ENCODE results near the gene ANKRD50. TPM values are rescaled to one million over a fixed set of nuclear protein-coding genes. Genes with fewer than 3 reads are reported as not detected.

ANKRD50 gene
- total RNA-seq, 3 donors from 2014 or later, result 8.2 to 16.7 (median 11.0) TPM

DNA sequence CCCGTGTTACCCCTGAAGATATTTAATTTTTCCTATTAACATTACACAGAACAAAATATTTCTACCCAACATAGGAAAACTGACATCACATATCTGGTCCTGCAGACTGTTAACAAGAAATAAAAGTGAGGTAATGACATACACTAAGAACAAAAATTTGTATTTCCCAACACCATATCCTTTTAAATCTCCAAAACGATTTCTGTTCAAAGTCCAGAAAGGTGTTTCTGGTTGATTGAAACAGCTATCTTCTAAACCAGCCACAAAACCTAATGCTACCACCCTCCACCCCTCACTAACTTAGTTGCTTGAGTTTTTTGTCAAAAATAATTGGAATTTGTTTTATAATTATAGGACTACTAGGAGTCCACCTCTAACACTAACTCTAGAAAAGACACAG lies 7.1 kb downstream of the ANKRD50 start:
- DNase-seq (no peak), ATAC-seq (no peak)
- Histone ChIP-seq H3K9me3 (no peaks in the 10 kb centered on the region), H3K4me3 (no peak overlapping the region), H3K4me1 (ENCODE audit: low read depth) (no peaks in the 10 kb centered on the region), H3K36me3 (ENCODE audit: low read depth) (no peaks in the 10 kb centered on the region)
- intact Hi-C loops (cut with DNase I, micrococcal nuclease), result no loop called here
- TF ChIP-seq, protein P1, sequence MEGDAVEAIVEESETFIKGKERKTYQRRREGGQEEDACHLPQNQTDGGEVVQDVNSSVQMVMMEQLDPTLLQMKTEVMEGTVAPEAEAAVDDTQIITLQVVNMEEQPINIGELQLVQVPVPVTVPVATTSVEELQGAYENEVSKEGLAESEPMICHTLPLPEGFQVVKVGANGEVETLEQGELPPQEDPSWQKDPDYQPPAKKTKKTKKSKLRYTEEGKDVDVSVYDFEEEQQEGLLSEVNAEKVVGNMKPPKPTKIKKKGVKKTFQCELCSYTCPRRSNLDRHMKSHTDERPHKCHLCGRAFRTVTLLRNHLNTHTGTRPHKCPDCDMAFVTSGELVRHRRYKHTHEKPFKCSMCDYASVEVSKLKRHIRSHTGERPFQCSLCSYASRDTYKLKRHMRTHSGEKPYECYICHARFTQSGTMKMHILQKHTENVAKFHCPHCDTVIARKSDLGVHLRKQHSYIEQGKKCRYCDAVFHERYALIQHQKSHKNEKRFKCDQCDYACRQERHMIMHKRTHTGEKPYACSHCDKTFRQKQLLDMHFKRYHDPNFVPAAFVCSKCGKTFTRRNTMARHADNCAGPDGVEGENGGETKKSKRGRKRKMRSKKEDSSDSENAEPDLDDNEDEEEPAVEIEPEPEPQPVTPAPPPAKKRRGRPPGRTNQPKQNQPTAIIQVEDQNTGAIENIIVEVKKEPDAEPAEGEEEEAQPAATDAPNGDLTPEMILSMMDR (IDR thresholded peaks at IDR 0.05), result no peak

DNA sequence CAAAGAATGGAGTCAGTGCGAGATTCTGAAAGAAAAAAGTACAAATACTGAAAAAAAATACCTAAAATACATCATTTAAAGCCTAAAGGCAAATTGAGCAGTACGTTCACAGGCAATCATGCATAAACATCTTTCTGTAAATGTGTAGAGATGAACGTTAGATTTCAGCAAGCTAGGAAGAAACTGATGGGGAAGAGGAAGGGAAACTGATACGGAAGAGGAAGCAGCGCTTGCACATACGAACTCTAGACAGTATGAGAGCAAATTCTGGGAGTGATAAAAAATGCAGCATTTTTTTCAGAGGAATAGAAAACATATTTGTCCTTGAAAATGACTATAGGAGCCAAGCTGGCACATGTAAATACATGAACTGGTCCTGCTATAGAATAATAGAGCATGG lies 9.4 kb downstream of the ANKRD50 start:
- ATAC-seq (no peak), DNase-seq (no peak)
- intact Hi-C loops (cut with DNase I, micrococcal nuclease), result no loop called here
- Histone ChIP-seq H3K36me3 (ENCODE audit: low read depth) (no peaks in the 10 kb centered on the region), H3K4me1 (ENCODE audit: low read depth) (no peaks in the 10 kb centered on the region), H3K9me3 (no peaks in the 10 kb centered on the region), H3K4me3 (no peak overlapping the region)
- TF ChIP-seq, protein P1 (IDR thresholded peaks at IDR 0.05), result no peak

DNA sequence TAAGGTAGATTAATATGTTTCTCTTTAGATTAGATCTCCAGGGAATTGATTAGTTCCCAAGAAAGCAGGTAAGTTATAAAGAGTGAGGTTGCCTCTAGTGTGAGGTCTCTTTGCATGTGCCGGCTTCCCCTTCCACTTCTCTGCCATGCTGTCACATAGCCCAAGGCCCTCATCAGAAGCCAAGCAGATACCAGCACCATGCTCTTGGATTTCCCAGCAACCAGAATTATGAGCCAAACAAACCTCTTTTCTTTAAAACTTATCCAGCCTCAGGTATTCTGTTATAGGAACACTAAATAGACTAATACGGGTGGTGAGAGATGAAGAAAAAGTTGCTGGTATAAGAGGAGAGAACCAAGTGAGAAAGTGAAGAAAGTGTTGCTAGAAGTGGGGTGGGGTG lies 15.1 kb downstream of the ANKRD50 start:
- no peak for ATAC-seq
- intact Hi-C loops (cut with DNase I, micrococcal nuclease), result no loop called here
- H3K36me3 ChIP-seq (ENCODE audit: low read depth), result no peaks in the 10 kb centered on the region
- no peaks in the 10 kb centered on the region for H3K4me1 ChIP-seq (ENCODE audit: low read depth)
- TF ChIP-seq, protein P1 (IDR thresholded peaks at IDR 0.05), result no peak
- no peak overlapping the region for H3K4me3 ChIP-seq
- no peak for DNase-seq
- H3K9me3 ChIP-seq, result peaks cover 6% of the 10 kb centered on the region

DNA sequence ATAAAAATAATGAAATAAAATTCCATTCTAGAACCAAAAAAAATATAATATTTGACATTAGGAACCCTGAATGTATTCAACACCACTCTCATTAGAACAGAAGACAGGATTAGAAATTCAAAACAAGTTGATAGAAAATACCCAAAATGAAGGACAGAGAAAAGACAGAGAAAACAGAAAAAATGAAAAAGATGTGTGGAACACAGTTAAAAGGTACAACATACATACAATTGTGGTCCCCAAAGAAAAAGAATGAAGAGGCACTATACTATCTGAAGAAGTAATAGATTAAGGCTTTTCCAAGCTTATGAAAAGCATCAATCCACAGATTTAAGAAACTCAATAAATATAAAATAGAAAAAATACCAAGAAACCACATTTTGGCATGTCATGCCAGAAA lies 16.4 kb downstream of the ANKRD50 start:
- Histone ChIP-seq H3K36me3 (ENCODE audit: low read depth) (no peaks in the 10 kb centered on the region), H3K4me1 (ENCODE audit: low read depth) (no peaks in the 10 kb centered on the region), H3K9me3 (peaks cover 6% of the 10 kb centered on the region), H3K4me3 (no peak overlapping the region)
- no peak for ATAC-seq
- no peak for DNase-seq
- TF ChIP-seq, protein P1 (IDR thresholded peaks at IDR 0.05), result no peak
- intact Hi-C loops (cut with DNase I, micrococcal nuclease), result no loop called here

DNA sequence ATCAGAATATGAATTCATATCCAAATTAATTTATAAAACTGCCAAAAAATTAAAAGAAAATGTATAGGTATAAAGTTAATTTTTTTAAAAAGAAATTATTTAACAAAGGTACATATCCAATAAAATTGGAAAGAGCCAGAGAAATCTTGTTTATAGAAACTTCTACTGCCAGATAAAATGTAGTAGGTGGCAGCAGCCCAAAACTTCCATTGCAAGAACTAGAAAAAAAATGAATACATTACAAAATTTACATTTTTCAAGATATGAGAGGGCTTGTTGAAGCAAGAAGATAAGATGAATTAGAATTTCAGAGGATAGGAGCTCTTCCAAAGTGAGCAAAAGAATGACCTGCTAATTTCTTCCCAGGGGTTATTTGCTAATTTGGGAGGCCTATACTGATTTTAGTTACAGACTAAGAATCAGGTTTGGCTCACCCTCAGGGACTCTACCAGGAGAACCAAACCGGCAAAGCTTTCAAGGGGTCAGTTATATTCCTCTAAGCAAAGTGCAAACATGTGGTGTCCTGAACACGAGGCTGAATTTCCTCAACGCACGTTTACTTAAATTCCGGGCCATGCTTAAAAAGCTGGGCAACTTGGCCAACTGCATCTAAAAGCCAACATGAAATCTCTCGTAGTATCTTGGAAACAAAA lies 17.5 kb downstream of the ANKRD50 start:
- no peak for DNase-seq
- TF ChIP-seq, protein P1 (IDR thresholded peaks at IDR 0.05), result no peak
- peaks cover 6% of the 10 kb centered on the region for H3K9me3 ChIP-seq
- no peak overlapping the region for H3K4me3 ChIP-seq
- no peaks in the 10 kb centered on the region for H3K36me3 ChIP-seq (ENCODE audit: low read depth)
- ATAC-seq, result no peak
- intact Hi-C loops (cut with DNase I, micrococcal nuclease), result no loop called here
- no peaks in the 10 kb centered on the region for H3K4me1 ChIP-seq (ENCODE audit: low read depth)

DNA sequence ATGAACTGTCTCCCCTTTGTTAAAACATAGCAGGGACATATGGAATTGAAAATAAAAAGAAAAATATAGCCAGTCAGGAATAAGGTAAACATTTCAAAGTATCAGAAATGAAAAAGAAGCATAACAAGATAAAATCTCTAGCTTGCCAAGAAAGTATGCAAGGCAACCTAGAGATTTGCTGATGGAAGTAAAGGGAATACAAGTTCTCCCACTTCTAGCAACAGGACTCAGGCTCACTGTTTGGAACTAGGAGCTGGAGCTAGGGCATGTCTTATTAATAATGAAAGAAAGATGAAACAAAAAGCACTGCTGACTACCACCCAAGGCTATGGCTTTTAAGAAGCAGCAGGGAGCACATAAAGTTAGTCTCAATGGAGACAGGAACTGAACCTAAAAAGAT lies 18.2 kb downstream of the ANKRD50 start:
- Histone ChIP-seq H3K4me1 (ENCODE audit: low read depth) (no peaks in the 10 kb centered on the region), H3K4me3 (no peak overlapping the region), H3K9me3 (peaks cover 6% of the 10 kb centered on the region), H3K36me3 (ENCODE audit: low read depth) (no peaks in the 10 kb centered on the region)
- intact Hi-C loops (cut with DNase I, micrococcal nuclease), result no loop called here
- DNase-seq, result no peak
- no peak for ATAC-seq
- TF ChIP-seq, protein P1 (IDR thresholded peaks at IDR 0.05), result no peak

Measured in mucosa of descending colon (tissue), 3 donors.